ENCODE data around the gene SLC5A11.

SLC5A11 gene

DNA sequence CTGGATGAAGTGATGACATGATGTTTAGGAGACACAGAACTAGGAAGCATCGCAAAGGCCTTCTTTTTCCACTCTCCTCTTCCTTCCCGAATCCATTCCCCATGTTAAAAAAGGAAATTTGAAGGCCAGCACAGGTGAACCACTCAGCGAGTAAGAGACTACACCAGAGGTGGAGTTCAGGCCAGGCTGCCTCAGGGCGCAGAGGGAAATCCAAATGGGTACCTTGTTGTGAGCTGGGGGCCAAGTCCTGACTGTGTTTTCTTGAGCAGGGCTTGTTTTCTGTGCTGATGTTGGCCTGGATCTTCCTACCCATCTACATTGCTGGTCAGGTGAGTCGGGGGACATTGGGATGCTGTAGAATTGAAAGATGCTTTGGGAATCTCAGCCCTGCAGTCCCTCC is 26.1 kb downstream of the SLC5A11 start:
- H3K27me3 ChIP-seq (ENCODE audit: insufficient read depth, low read depth) = no peaks in the 10 kb centered on the region
- TF ChIP-seq, protein P1, sequence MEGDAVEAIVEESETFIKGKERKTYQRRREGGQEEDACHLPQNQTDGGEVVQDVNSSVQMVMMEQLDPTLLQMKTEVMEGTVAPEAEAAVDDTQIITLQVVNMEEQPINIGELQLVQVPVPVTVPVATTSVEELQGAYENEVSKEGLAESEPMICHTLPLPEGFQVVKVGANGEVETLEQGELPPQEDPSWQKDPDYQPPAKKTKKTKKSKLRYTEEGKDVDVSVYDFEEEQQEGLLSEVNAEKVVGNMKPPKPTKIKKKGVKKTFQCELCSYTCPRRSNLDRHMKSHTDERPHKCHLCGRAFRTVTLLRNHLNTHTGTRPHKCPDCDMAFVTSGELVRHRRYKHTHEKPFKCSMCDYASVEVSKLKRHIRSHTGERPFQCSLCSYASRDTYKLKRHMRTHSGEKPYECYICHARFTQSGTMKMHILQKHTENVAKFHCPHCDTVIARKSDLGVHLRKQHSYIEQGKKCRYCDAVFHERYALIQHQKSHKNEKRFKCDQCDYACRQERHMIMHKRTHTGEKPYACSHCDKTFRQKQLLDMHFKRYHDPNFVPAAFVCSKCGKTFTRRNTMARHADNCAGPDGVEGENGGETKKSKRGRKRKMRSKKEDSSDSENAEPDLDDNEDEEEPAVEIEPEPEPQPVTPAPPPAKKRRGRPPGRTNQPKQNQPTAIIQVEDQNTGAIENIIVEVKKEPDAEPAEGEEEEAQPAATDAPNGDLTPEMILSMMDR (conservative IDR thresholded peaks at IDR 0.05; ENCODE audit: low read depth, low read length) = no peak
- no peak overlapping the region for H3K9ac ChIP-seq
- no peaks in the 10 kb centered on the region for H3K79me2 ChIP-seq (ENCODE audit: insufficient read depth, low read depth)
- no peak overlapping the region for H3K4me2 ChIP-seq
- H2AFZ ChIP-seq (ENCODE audit: low read depth) = no peak overlapping the region
- no peak overlapping the region for H3K27ac ChIP-seq
- no peaks in the 10 kb centered on the region for H4K20me1 ChIP-seq (ENCODE audit: insufficient read depth)
- H3K4me3 ChIP-seq (IDR thresholded peaks at IDR 0.05; ENCODE audit: insufficient read depth, low read depth, low read length) = no peak overlapping the region
- H3K4me1 ChIP-seq (ENCODE audit: low read depth, poor library complexity, severe bottlenecking) = no peaks in the 10 kb centered on the region
- H3K36me3 ChIP-seq (ENCODE audit: insufficient read depth) = no peaks in the 10 kb centered on the region

DNA sequence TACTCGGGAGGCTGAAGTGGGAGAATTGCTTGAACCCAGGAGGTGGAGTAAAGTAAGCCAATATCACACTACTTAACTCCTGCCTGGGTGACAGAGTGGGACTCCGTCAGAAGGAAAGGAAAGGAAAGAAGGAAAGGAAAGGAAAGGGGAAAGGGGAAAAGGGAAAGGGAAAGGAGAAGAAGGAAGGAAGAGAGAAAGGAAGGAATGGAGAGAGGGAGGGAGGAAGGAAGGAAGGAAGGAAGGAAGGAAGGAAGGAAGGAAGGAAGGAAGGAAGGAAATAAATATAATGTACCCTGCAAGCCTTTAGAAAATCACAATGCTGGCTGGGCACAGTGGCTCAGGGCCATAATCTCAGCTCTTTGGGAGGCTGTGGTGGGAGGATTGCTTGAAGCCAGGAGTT is 27.3 kb downstream of the SLC5A11 start:
- TF ChIP-seq, protein P1 (conservative IDR thresholded peaks at IDR 0.05; ENCODE audit: low read depth, low read length) = no peak
- H3K27ac ChIP-seq = no peak overlapping the region
- no peaks in the 10 kb centered on the region for H4K20me1 ChIP-seq (ENCODE audit: insufficient read depth)
- H3K36me3 ChIP-seq (ENCODE audit: insufficient read depth) = no peaks in the 10 kb centered on the region
- no peak overlapping the region for H3K9ac ChIP-seq
- H3K4me1 ChIP-seq (ENCODE audit: low read depth, poor library complexity, severe bottlenecking) = no peaks in the 10 kb centered on the region
- no peak overlapping the region for H3K4me3 ChIP-seq (IDR thresholded peaks at IDR 0.05; ENCODE audit: insufficient read depth, low read depth, low read length)
- H3K79me2 ChIP-seq (ENCODE audit: insufficient read depth, low read depth) = no peaks in the 10 kb centered on the region
- H3K27me3 ChIP-seq (ENCODE audit: insufficient read depth, low read depth) = no peaks in the 10 kb centered on the region
- H2AFZ ChIP-seq (ENCODE audit: low read depth) = no peak overlapping the region
- no peak overlapping the region for H3K4me2 ChIP-seq

DNA sequence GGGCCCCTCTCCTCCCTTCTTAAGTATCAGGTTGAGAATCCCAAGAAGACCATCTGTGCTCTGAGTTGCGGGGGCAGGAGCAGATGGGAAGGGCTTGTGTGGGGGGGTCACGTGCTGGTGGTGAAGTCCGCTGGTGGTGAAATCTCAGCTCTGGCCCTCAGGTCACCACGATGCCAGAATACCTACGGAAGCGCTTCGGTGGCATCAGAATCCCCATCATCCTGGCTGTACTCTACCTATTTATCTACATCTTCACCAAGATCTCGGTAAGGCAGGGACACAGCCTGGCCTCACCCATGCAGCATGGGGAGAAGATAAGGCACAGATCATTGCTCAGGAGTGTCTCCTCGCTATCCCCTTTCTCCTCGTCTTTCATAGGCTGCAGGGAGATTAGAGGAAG is 29.7 kb downstream of the SLC5A11 start:
- Histone ChIP-seq H3K4me3 (IDR thresholded peaks at IDR 0.05; ENCODE audit: insufficient read depth, low read depth, low read length) (no peak overlapping the region), H3K27ac (no peak overlapping the region)
- TF ChIP-seq, protein P1 (conservative IDR thresholded peaks at IDR 0.05; ENCODE audit: low read depth, low read length) = no peak

GRCh38 chr16:24876231-24876630 is 30.5 kb downstream of the SLC5A11 start:
- Histone ChIP-seq H3K9ac (no peak overlapping the region), H3K27ac (no peak overlapping the region), H3K4me2 (no peak overlapping the region), H3K27me3 (ENCODE audit: insufficient read depth, low read depth) (no peaks in the 10 kb centered on the region), H4K20me1 (ENCODE audit: insufficient read depth) (no peaks in the 10 kb centered on the region), H2AFZ (ENCODE audit: low read depth) (no peak overlapping the region), H3K36me3 (ENCODE audit: insufficient read depth) (no peaks in the 10 kb centered on the region), H3K4me1 (ENCODE audit: low read depth, poor library complexity, severe bottlenecking) (no peaks in the 10 kb centered on the region), H3K79me2 (ENCODE audit: insufficient read depth, low read depth) (no peaks in the 10 kb centered on the region), H3K4me3 (IDR thresholded peaks at IDR 0.05; ENCODE audit: insufficient read depth, low read depth, low read length) (no peak overlapping the region)
- TF ChIP-seq, protein P1 (conservative IDR thresholded peaks at IDR 0.05; ENCODE audit: low read depth, low read length) = no peak

More for the DNA sequence above, 29.7 kb downstream of the SLC5A11 start:
- Histone ChIP-seq H3K4me1 (ENCODE audit: low read depth, poor library complexity, severe bottlenecking) (no peaks in the 10 kb centered on the region), H3K36me3 (ENCODE audit: insufficient read depth) (no peaks in the 10 kb centered on the region), H4K20me1 (ENCODE audit: insufficient read depth) (no peaks in the 10 kb centered on the region), H3K9ac (no peak overlapping the region), H3K27me3 (ENCODE audit: insufficient read depth, low read depth) (no peaks in the 10 kb centered on the region), H3K79me2 (ENCODE audit: insufficient read depth, low read depth) (no peaks in the 10 kb centered on the region), H3K4me2 (no peak overlapping the region), H2AFZ (ENCODE audit: low read depth) (no peak overlapping the region)
